ENCODE measurements around the gene PNRC2.

The PNRC2 gene

DNA sequence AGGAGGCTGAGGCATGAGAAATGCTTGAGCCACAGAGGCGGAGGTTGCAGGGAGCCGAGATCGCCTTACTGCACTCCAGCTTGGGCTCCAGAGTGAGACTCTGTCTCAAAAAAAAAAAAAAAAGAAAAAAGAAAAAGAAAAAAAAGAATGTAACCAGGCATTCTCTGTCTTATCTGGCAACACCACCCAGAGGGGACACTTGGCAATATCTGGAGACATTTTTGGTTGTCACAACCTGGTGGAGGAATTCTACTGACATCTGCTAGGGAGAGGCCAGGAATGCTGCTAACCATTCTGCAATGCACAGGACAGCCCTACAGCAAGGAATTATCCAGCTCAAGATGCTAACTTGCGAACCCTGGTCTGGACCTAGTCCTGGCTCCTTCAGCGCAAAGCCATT, 44.2 kb upstream of the PNRC2 start:
- Histone ChIP-seq H3K4me3 (ENCODE audit: control insufficient read depth in 1 of 7, extremely low read depth in 1 of 7, insufficient read depth in 4 of 7, low read depth in 2 of 7, low read length in 6 of 7) (no peak overlapping the region), H3K27me3 (replicated peaks in 2 of 5; ENCODE audit: control insufficient read depth in 4 of 5, insufficient read depth in 5 of 5, low read length in 4 of 5) (no peaks in the 10 kb centered on the region), H3K9me3 (ENCODE audit: control extremely low read depth in 1 of 5, control insufficient read depth in 4 of 5, insufficient read depth in 2 of 5, low read depth in 1 of 5, low read length in 4 of 5) (no peaks in the 10 kb centered on the region), H3K27ac (ENCODE audit: insufficient read depth in 1 of 2, low read depth in 1 of 2, low read length in 2 of 2, poor library complexity in 1 of 2, severe bottlenecking in 2 of 2) (no peak overlapping the region), H3K36me3 (ENCODE audit: control insufficient read depth in 4 of 4, insufficient read depth in 4 of 4, low read length in 3 of 4) (no peaks in the 10 kb centered on the region), H3K4me1 (ENCODE audit: control extremely low read depth in 1 of 4, control insufficient read depth in 4 of 4, insufficient read depth in 4 of 4, low read length in 3 of 4) (peaks cover 18 to 89% (median 70%) of the 10 kb centered on the region in 4 experiments)
- ChIA-PET POLR2A (no interaction called here), CTCF (interaction anchor here (1.0 to 6.6 kb wide), 10 partner anchors 9 to 140 kb away, joined by 3 to 108 read pairs (median 12); partner anchors contain the start of gene HMGCL)
- DNase-seq, result peak in 1 of 3 donors; percentile 40
- WGBS (ENCODE audit: insufficient coverage), result 81% methylated on average over 5 of the region's 5 CpGs

DNA sequence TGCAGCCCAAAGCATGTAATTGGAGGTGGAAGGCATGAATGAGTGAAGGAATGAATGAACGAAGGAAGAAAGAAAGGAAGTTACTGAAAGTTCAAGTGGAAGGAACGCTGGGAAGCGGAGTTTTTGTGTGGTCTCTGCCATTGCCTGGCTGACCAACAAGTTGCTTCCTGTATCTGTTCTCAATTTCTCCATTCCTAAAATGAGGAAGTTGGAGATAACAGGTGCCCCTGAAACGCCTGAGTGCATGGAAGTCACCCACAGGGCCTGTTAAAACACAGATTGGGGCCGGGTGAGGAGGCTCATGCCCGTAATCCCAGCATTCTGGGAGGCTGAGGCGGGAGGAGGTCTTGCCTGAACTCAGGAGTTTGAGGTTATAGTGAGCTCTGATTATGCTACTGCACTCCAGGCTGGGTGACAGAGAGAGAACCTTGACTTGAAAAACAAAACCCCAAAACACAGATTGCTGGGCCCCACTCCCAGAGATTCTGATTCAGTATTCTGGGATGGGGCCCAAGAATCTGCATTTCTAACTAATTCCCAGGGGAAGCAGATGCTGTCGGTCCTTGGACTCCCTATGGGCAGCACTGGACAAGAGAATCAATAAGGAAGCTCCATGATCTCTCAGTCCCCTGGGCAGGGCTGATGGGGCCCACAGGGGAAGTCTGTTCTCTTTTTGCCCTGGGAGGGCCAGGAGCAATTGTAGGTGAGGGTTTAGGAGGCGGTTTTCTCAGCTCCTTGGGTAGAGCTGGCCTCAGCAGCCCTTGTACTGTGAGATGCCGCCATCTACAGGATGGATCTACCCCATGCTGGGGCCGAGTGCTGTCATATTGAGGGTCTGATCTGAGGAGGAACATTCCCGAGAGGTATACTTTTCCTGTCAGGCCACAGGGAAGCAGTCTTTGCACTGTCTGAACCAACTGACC, 43.2 kb upstream of the PNRC2 start:
- peak overlapping the region in 4 of 7 experiments; percentile 23 to 43 (median 32) for H3K4me3 ChIP-seq (ENCODE audit: control insufficient read depth in 1 of 7, extremely low read depth in 1 of 7, insufficient read depth in 4 of 7, low read depth in 2 of 7, low read length in 6 of 7)
- ChIA-PET POLR2A (interaction anchor here (0.6 to 0.8 kb wide), 2 partner anchors 109 to 138 kb away, joined by 3 read pairs; partner anchors contain the start of gene PITHD1), CTCF (interaction anchor here (0.6 to 6.6 kb wide), 34 partner anchors 8 to 165 kb away, joined by 3 to 108 read pairs (median 5); partner anchors contain the start of genes HMGCL and LYPLA2)
- DNase-seq, result peak; percentile 82 to 90 (median 87)
- WGBS (ENCODE audit: insufficient coverage), result 0% methylated on average over 7 of the region's 12 CpGs
- H3K36me3 ChIP-seq (ENCODE audit: control insufficient read depth in 4 of 4, insufficient read depth in 4 of 4, low read length in 3 of 4), result no peaks in the 10 kb centered on the region
- no peak overlapping the region for H3K27ac ChIP-seq (ENCODE audit: insufficient read depth in 1 of 2, low read depth in 1 of 2, low read length in 2 of 2, poor library complexity in 1 of 2, severe bottlenecking in 2 of 2)
- no peaks in the 10 kb centered on the region for H3K9me3 ChIP-seq (ENCODE audit: control extremely low read depth in 1 of 5, control insufficient read depth in 4 of 5, insufficient read depth in 2 of 5, low read depth in 1 of 5, low read length in 4 of 5)
- peaks cover 21 to 87% (median 67%) of the 10 kb centered on the region in 4 experiments for H3K4me1 ChIP-seq (ENCODE audit: control extremely low read depth in 1 of 4, control insufficient read depth in 4 of 4, insufficient read depth in 4 of 4, low read length in 3 of 4)
- H3K27me3 ChIP-seq (replicated peaks in 2 of 5; ENCODE audit: control insufficient read depth in 4 of 5, insufficient read depth in 5 of 5, low read length in 4 of 5), result no peaks in the 10 kb centered on the region

DNA sequence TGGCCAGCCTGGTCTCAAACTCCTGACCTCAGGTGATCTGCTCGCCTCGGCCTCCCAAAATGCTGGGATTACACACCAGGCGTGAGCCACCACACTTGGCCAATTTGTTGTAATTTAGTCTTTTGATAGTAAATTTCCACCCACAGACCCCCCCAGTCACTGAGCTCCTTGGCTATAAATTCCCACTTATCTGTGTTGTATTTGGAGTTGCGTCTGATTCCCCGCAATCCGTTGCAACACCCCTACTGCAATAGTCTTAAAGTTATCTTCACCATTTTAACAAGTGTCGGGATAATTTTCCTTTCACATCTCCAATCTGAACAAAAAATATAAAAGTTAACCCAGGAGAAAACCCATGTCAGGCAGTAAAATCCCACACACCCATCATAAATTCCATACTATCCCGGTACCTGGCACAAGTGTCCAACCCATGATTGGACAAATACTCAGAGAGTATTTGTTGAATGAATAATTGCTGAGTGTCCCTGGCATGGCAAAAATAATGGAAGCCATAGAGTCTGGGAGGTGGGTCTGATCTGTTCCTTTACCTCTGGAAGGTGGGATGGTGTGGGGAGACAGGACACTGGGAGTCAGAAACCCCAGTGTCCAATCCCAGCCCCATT, 37.2 kb upstream of the PNRC2 start:
- CTCF ChIA-PET, result interaction anchor here (1.2 to 1.8 kb wide), 2 partner anchors 9 to 27 kb away, joined by 3 to 4 read pairs; no protein-coding TSS in a partner anchor
- WGBS (ENCODE audit: insufficient coverage), result 98% methylated on average over 6 of the region's 8 CpGs
- H3K4me1 ChIP-seq (ENCODE audit: control extremely low read depth in 1 of 4, control insufficient read depth in 4 of 4, insufficient read depth in 4 of 4, low read length in 3 of 4), result peaks cover 11 to 32% (median 23%) of the 10 kb centered on the region in 4 experiments
- no peak for DNase-seq
- no peaks in the 10 kb centered on the region for H3K9me3 ChIP-seq (ENCODE audit: control extremely low read depth in 1 of 5, control insufficient read depth in 4 of 5, insufficient read depth in 2 of 5, low read depth in 1 of 5, low read length in 4 of 5)
- no peaks in the 10 kb centered on the region for H3K36me3 ChIP-seq (ENCODE audit: control insufficient read depth in 4 of 4, insufficient read depth in 4 of 4, low read length in 3 of 4)
- H3K27me3 ChIP-seq (replicated peaks in 2 of 5; ENCODE audit: control insufficient read depth in 4 of 5, insufficient read depth in 5 of 5, low read length in 4 of 5), result no peaks in the 10 kb centered on the region
- no peak overlapping the region for H3K4me3 ChIP-seq (ENCODE audit: control insufficient read depth in 1 of 7, extremely low read depth in 1 of 7, insufficient read depth in 4 of 7, low read depth in 2 of 7, low read length in 6 of 7)
- POLR2A ChIA-PET, result no interaction called here
- H3K27ac ChIP-seq (ENCODE audit: insufficient read depth in 1 of 2, low read depth in 1 of 2, low read length in 2 of 2, poor library complexity in 1 of 2, severe bottlenecking in 2 of 2), result peak overlapping the region in 1 of 2 experiments; percentile 9

DNA sequence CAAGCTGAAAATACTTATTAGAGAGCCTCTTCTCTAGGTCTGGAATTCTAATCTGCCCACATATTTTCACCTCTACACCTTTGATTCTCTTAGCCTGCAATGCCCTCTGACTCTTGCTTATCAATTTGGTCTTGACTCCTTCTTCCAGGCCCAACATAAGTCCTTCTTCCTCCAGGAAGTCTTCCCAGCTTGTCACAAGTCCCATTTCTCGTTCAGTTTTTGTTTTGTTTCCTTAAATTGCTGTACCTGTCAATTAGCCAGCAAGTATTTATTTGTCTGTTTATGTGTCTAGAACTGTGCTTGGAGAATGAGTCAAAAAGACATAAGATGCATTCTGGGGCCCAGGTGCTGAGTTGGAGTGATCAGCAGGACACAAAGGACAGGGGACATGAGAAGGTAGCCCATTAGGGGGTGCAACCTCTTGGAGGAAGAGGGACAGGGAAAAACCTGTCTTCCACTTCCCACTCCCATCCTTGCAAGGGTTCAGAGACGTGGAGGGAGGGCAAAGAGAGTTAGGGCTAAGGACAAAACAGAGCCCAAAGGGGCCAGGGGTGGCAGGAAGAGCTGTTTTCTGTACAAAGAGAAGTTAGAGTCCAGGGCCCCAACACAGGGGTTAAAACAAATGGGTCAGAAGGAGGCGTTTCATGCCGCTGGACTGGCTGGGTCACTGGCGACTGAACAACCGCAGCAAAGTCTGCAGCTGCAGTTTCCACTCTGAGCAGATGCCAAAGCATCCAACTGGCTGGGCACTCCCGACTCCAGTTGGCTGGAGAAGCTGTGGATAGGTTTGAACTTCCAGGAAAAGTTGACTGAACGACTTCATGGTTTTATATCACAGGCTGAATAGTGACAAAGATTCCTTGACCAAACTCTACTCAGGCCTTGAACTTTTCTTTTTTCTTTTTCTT, 35.8 kb upstream of the PNRC2 start:
- no peak overlapping the region for H3K4me3 ChIP-seq (ENCODE audit: control insufficient read depth in 1 of 7, extremely low read depth in 1 of 7, insufficient read depth in 4 of 7, low read depth in 2 of 7, low read length in 6 of 7)
- H3K27ac ChIP-seq (ENCODE audit: insufficient read depth in 1 of 2, low read depth in 1 of 2, low read length in 2 of 2, poor library complexity in 1 of 2, severe bottlenecking in 2 of 2), result no peak overlapping the region
- H3K36me3 ChIP-seq (ENCODE audit: control insufficient read depth in 4 of 4, insufficient read depth in 4 of 4, low read length in 3 of 4), result no peaks in the 10 kb centered on the region
- 91% methylated on average over 8 of the region's 8 CpGs for WGBS (ENCODE audit: insufficient coverage)
- H3K9me3 ChIP-seq (ENCODE audit: control extremely low read depth in 1 of 5, control insufficient read depth in 4 of 5, insufficient read depth in 2 of 5, low read depth in 1 of 5, low read length in 4 of 5), result no peaks in the 10 kb centered on the region
- CTCF ChIA-PET, result interaction anchor here (0.5 kb wide), 1 partner anchor 107 kb away, joined by 4 read pairs; no protein-coding TSS in a partner anchor
- POLR2A ChIA-PET, result interaction anchor here (1.0 kb wide), 1 partner anchor 34 kb away, joined by 3 read pairs; no protein-coding TSS in a partner anchor
- H3K4me1 ChIP-seq (ENCODE audit: control extremely low read depth in 1 of 4, control insufficient read depth in 4 of 4, insufficient read depth in 4 of 4, low read length in 3 of 4), result peaks cover 8 to 25% (median 20%) of the 10 kb centered on the region in 4 experiments
- H3K27me3 ChIP-seq (replicated peaks in 2 of 5; ENCODE audit: control insufficient read depth in 4 of 5, insufficient read depth in 5 of 5, low read length in 4 of 5), result no peaks in the 10 kb centered on the region
- no peak for DNase-seq

DNA sequence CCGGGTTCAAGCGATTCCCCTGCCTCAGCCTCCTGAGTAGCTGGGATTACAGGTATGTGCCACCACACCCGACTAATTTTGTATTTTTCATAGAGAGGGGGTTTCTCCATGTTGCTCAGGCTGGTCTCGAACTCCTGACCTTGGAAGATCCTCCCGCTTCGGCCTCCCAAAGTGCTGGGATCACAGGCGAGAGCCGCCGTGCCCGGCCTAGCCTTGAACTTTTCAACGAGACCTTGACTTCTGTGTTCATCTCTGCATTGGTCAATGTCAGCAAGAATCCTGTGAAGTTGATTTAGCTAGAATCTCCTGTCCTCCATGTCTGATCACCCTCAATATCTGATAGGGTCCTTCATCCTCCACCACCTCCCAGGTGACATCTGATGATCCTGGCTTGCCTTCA, 35.0 kb upstream of the PNRC2 start:
- ChIA-PET POLR2A (interaction anchor here (1.0 kb wide), 1 partner anchor 33 kb away, joined by 3 read pairs; no protein-coding TSS in a partner anchor), CTCF (interaction anchor here (0.5 kb wide), 1 partner anchor 106 kb away, joined by 4 read pairs; no protein-coding TSS in a partner anchor)
- peaks cover 8 to 17% (median 15%) of the 10 kb centered on the region in 4 experiments for H3K4me1 ChIP-seq (ENCODE audit: control extremely low read depth in 1 of 4, control insufficient read depth in 4 of 4, insufficient read depth in 4 of 4, low read length in 3 of 4)
- over 99% methylated on average over 11 of the region's 11 CpGs for WGBS (ENCODE audit: insufficient coverage)
- H3K36me3 ChIP-seq (ENCODE audit: control insufficient read depth in 4 of 4, insufficient read depth in 4 of 4, low read length in 3 of 4), result no peaks in the 10 kb centered on the region
- H3K27me3 ChIP-seq (replicated peaks in 2 of 5; ENCODE audit: control insufficient read depth in 4 of 5, insufficient read depth in 5 of 5, low read length in 4 of 5), result no peaks in the 10 kb centered on the region
- no peak overlapping the region for H3K4me3 ChIP-seq (ENCODE audit: control insufficient read depth in 1 of 7, extremely low read depth in 1 of 7, insufficient read depth in 4 of 7, low read depth in 2 of 7, low read length in 6 of 7)
- H3K27ac ChIP-seq (ENCODE audit: insufficient read depth in 1 of 2, low read depth in 1 of 2, low read length in 2 of 2, poor library complexity in 1 of 2, severe bottlenecking in 2 of 2), result no peak overlapping the region
- DNase-seq, result no peak
- H3K9me3 ChIP-seq (ENCODE audit: control extremely low read depth in 1 of 5, control insufficient read depth in 4 of 5, insufficient read depth in 2 of 5, low read depth in 1 of 5, low read length in 4 of 5), result no peaks in the 10 kb centered on the region

DNA sequence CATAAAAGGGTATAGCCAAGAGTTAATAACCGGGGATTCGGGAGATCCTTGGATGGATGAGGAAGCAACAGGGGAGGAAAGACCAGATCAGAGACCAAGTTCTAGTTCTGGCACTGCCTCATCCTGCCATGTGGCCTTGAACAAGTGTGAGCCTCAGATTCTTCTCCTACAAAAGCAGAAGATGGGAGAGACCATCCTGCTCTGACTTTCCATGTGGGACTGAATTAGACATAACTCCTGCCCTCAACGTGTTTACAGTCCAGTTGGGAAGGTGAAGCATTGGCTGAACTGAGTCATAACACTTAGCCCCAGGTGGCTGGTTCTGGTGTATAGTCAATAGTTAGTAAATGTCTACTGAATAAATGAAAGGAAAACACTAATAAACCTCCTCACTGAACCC, 34.3 kb upstream of the PNRC2 start:
- DNase-seq, result no peak
- CTCF ChIA-PET, result no interaction called here
- 100% methylated on average over 2 of the region's 3 CpGs for WGBS (ENCODE audit: insufficient coverage)
- H3K27ac ChIP-seq (ENCODE audit: insufficient read depth in 1 of 2, low read depth in 1 of 2, low read length in 2 of 2, poor library complexity in 1 of 2, severe bottlenecking in 2 of 2), result no peak overlapping the region
- H3K36me3 ChIP-seq (ENCODE audit: control insufficient read depth in 4 of 4, insufficient read depth in 4 of 4, low read length in 3 of 4), result no peaks in the 10 kb centered on the region
- H3K27me3 ChIP-seq (replicated peaks in 2 of 5; ENCODE audit: control insufficient read depth in 4 of 5, insufficient read depth in 5 of 5, low read length in 4 of 5), result no peaks in the 10 kb centered on the region
- no peak overlapping the region for H3K4me3 ChIP-seq (ENCODE audit: control insufficient read depth in 1 of 7, extremely low read depth in 1 of 7, insufficient read depth in 4 of 7, low read depth in 2 of 7, low read length in 6 of 7)
- peaks cover 5 to 11% (median 9%) of the 10 kb centered on the region in 4 experiments for H3K4me1 ChIP-seq (ENCODE audit: control extremely low read depth in 1 of 4, control insufficient read depth in 4 of 4, insufficient read depth in 4 of 4, low read length in 3 of 4)
- no peaks in the 10 kb centered on the region for H3K9me3 ChIP-seq (ENCODE audit: control extremely low read depth in 1 of 5, control insufficient read depth in 4 of 5, insufficient read depth in 2 of 5, low read depth in 1 of 5, low read length in 4 of 5)
- POLR2A ChIA-PET, result no interaction called here
